ENCODE results near the gene SLF1.

SLF1 gene

DNA sequence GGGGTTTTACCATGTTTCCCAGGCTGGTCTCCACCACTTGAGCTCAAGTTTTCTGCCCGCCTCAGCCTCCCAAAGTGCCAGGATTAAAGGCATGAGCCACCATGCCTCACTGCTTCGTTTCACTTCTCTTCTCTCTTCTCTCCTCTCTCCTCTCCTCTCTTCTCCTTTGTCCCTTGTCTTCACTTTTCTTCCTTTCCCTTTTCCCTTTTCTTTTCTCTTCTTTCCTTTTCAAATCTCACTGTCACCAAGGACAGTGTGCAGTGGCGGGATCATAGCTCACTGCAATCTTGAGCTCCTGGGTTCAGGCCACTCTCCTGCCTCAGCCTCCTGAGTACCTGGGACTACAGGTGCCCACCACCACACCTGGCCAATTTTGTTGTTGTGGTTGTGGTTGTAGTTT is 49.5 kb downstream of the SLF1 start:
- no peak for DNase-seq

DNA sequence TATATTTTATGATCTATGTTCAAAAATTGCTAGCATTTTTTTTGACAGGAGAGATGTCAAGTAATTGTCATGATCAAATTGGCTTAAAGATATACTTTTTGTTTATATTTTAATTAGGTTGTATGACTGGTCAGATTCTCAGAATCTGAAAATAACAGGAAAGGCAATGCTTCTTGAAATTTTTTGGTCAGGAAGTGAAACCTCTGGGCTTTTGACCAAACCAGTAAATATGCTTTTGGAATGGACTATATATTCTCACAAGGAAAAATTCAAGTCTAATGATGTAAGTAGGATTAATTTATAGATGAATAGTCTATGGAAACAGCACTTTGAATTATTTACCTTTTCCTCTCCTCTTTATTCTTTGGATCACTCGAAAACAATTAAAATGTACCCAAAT is 52.3 kb downstream of the SLF1 start:
- DNase-seq = no peak

DNA sequence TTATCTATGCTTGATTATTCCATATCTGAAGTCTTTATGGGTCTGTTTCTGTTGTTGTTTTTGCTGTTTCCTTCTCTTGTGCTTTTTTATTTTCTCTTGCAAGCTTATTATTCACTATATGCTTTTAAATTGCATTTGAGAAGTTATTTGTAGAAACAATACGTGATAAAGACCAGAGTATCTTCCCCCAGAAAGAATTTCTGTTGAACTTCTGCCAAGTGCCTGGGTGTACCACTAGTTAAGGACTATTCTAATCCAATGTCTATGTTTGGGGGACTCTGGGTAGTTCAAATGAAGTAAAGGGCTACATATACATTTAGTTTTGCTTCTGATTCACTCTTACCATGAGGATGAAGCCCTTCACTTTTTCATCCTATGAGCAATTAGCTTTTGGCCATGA is 54.3 kb downstream of the SLF1 start:
- DNase-seq = no peak

DNA sequence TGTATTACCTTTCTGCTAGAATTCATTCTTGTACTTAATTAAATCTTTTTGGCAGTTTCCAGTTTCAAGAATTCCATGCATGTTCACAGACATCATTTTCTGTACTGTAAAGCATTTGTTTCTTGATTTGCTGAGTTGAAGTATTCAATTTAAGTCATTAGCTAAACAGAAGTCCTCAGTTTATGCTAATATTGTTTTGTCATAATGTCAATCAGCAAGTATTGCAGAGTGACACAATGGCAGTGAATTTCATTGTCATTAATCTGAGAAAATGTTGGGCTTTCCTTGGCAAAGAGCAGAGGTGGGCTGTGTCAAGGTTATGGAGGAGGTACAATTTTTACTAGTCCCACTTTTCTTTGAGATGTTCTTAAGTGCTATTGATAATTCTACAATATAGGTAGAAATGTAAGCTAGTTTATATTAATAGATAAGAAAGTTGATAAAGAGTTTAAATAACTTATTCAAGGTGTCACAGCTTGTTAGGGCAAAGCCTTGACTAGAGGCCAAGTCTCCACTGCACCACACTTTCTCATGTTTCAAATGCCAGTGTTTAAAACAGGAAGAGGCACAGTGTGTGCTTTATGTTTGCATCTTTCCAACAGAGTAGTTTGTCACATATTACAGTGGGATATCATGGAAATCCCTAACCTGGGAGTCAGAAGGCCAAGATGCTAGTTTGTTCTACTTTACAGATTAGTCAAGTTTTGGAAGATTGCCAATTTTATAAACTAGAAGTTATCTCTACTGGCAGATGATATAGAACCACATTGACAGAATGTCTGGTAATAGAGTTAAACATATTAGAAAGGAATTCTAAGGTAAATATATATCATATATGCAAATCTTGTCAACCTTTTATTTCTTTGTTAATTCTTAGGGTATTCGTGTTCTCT is 56.3 kb downstream of the SLF1 start:
- DNase-seq = no peak

DNA sequence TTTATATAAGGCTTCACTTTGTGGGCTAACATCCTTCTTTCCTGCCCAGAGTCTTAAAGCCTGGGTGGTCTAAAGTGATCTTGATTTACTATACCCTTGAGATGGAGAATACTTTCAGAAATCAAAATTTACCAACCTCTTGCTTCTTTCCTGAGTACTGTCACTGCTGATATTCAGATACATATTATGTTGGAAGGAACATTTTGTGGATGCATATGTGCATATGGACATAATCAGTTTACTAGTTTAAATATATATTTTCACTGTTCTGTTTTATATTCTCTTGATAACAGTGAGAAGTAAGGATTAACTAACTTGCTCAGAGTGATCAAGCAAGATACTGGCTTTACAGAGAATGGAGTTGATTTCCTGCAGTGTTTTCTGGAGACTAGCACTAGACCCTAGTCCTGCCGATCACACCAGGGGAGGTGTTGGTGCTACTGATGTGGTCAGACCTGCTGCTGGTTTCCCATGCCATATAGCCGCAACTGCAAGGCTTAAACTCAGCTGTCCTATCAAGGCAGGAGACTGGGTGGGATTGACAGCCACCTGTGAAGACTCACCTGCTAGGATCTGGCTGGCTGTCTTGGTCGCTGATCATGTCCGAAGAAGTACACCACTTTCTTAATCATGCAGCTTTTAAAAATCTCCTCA is 57.6 kb downstream of the SLF1 start:
- no peak for DNase-seq

DNA sequence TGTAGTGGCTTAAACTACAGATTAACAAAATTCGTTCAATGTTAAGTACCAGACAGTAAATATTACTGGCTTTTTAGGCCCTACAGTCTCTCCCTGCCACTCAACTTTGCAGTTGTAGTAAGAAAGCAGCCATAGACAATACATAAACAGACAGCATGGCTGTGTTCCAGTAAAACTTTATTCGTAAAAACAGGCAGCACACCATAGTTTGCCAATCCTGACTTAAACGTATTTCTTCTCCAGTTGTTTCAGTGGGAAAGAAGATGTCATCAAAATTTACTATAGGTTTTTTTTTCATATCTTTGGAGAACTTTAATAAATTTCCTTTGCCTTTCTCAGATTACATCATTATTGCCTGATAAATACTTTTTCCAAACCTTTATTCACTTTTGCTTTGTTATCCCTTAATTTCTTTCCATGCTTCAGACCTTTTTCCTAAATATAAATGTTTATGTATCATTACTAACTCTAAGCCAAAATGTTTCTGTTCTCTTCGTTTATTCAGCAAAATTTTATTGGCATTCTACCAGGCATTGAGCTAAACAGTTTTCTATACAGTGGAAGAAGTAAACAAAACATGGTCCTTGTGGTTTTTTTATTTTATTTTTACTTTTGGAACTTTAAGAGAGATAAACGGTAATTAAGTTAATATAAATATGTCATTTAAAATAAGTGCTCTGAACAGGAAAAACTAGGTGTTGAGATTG is 64.5 kb downstream of the SLF1 start:
- no peak for DNase-seq

DNA sequence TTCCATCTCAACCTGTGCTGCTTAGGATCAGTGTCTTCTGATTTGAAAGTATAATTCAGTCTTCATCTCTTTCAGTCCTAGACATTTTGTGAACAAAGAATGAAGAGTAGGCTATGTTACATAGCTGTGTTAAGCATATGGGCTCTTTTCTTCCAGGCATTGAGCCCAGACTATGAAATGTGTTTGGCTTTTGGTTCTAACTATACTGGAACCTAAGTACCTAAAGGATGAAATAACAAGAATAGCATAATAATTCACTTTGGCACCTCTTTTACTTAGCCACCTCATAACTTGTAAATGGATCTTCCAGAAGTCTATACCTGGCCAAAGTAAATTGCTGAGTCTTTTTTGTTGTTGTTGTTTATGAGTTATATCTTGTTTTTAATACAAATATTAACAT is 71.4 kb downstream of the SLF1 start:
- no peak for DNase-seq

DNA sequence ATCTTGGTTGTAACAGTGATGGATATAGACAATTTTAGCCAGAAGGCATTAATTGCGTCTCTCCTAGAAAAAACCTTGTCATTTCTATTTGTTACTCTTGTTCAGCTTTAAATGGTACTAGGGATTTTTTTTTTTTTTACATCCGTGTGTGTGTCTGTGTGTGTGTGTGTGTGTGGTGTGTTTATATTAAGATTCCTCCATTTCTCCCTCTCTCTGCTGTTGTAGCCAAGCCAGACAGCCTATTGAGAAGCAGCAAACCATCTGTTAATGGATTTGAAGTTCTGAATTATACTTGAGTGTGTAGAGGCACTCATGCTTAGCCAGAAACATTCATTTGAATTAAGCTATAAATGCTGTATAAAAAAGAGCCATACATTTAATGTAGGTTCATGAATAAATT is 72.3 kb downstream of the SLF1 start:
- peak; percentile 42 to 44 for DNase-seq

DNA sequence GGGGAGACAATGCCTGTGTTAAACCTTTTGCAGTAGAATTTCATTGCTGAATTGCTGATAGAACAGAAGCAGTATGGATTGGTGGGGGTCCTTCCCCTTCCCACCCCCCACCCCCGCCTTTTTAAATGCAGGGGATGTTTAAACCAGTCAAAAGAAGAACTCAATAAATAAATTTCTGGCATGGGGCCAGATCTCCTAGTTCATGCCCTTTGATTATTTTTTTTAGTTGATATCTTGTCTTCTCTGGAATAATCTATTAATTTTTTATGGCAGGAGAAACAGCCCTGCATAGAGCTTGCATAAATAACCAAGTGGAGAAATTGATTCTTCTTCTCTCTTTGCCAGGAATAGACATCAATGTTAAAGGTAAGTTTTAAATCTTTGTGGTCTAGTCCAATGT is 72.8 kb downstream of the SLF1 start:
- DNase-seq = no peak

DNA sequence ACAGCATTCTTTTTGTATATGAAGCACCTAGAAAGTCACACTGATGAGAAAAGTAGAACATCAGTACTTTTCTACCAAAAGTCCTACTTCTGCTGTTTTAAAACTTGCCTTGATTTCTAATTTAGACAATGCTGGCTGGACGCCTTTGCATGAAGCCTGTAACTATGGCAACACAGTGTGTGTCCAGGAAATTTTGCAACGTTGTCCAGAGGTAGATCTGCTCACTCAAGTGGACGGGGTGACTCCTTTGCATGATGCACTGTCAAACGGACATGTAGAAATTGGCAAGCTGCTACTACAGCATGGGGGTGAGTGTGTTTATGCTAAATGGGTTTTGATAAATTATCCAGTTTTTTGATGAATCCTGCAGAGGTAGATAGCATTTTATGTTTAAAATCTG is 73.5 kb downstream of the SLF1 start:
- peak; percentile 81 to 88 for DNase-seq

DNA sequence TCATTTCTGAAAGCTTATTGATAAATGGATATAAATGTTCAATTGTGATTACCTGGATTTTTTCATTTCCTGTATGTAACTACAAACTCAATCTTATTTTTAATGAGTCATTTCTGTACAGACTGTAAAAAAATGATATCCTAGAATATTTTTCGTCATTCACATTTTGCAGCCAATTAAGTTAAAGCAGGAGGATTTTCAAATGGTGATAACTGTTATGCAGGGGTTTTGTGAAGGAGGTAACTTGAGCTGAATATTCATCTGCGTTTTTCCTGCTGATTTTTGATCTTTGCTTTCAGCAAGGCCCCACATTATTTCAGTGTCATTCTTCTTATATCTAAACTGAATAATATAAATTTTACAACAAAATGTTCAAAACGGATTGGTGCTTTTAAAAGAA is 74.1 kb downstream of the SLF1 start:
- DNase-seq = no peak

DNA sequence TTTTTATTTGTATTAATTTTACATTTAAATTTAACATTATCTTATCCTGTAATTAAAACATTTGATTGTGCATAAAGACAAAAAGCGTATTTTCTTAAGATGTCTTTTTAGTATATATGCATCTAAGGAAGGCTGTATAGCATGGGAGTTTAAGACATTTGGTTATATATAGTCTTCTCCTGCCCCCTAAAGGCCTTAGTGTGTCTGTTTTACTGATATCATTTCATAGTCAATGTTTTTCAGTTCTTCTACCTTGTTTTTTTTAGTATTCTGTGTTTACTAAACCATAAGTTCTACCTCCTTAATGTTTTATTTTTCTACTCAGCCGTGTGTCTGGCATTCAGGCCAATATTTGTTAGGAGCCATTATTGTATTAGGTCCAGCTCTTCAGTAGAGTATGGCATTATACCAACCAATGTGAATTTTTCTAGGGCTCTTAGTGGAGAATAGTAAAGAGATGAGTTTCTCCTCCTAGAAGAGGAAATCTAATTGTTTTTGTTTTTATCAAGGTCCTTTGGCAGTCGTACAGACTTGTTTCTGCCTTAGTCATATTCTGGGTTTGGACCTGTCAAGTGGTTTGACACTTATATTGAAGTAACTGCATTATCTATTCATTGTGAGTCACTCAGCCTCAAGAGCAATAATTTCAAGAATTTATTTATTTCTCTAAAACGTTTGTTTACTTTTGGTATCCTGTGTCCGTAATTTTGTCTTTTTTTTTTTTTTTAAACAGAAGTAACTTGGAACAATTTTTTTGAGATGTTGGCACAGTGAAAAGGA is 74.8 kb downstream of the SLF1 start:
- peak in 1 of 2 experiments; percentile 41 for DNase-seq

DNA sequence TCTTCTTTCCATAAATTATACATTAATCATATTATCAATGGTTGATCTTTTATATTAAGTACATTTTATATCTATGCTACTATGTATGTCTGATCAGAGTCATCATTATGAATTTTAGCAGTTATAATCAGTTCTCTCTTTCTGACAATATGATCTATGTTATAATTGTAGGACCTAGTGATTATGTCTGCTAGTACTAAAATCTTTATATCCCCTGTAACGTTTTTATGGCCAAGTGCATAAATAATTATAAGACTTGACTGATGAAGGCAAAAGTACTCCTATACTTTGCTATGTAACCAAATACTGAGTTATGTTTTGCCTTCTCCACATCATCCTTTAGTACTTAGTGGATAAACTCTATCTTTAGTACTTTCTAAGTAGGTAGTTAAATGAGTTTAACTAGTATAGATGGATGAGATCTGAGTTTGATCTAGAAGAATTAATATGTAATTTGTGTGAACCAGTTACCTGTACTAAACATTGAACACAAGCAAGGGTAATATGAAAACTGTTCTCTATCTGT is 75.4 kb downstream of the SLF1 start:
- no peak for DNase-seq

DNA sequence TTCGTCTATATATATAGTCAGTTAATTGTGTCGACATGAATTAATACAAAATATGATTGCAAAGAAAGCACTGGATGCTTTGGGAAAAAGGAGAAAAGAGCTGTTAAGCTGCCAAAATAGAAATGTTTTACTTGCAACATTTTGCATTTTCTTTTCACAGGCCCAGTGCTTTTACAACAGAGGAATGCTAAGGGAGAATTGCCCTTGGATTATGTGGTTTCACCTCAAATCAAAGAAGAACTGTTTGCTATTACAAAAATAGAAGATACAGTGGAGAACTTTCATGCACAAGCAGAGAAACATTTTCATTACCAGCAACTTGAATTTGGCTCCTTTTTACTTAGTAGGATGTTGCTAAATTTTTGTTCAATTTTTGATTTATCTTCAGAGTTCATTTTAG is 76.2 kb downstream of the SLF1 start:
- no peak for DNase-seq

DNA sequence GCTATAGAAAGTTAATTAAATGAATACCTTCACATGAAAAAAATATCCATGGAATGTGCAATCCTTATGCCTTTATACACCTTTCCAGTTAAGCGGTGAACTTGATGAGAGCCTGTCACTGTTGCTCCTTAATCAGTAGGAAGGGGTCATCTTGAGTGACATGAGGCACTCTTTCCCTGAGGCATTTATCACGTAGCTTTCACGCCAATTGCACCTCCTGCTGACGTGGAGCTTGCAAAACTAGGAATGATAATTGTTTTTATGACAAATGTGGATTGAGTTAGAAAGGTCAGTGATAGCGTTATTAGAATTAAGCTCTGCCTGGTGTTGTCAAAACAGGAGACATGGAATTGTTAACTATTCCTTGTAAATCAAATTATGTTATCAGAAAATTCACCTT is 79.7 kb downstream of the SLF1 start:
- no peak for DNase-seq

DNA sequence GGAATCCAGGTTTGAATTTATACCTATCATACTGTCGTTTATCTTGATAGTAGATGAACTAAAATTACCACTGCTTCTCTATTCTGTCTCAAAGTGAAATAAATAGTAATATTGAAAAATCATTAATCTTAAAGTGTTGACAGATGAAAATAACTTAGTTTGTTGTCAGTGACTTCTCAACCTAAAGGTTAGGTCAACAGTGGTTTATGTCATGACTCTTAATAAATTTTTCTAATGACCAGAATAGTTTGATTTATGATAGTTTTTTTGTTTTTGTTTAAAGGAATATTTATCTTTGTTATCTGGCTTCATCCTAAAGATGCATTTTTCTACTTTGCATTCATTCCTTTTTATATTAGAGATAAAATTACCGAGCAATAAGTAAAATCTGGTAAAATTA is 81.1 kb downstream of the SLF1 start:
- DNase-seq = no peak

DNA sequence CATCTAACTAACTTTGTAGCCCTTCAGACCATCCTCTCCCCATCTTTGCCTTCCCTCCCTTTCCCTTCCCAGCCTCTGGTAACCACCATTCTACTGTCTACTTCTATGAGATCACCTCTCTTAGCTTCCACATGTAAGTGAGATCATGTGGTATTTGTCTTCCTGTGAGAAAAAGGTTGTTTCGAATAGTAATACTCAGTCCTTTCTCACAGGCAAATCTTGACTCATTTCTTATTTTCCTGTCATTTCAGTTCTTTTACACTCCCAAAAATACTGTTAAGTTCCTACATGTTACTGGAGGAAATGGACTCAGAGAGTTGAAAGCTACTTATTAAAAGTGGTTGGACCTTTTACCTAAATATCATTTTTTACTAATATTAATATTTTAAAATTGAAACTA is 82.1 kb downstream of the SLF1 start:
- DNase-seq = no peak

DNA sequence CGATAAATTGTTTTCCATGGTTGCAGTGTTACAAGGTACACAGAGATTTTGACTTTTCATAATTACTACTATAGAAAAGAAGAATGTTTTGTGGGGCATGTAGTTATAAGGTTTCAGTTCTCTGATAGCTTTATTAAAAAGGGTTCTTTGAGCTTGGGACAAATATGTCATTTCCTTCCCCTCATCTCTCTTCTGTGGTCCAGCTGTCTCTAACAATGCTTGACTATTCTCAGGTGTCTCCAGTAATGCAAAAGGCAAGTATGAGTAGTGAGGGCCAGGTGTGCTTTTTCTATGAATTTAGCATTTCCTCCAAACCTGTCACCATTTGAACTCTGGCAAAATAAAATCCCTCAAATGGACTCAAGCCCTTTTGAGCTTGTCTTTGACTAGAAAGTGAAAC is 84.3 kb downstream of the SLF1 start:
- DNase-seq = no peak

DNA sequence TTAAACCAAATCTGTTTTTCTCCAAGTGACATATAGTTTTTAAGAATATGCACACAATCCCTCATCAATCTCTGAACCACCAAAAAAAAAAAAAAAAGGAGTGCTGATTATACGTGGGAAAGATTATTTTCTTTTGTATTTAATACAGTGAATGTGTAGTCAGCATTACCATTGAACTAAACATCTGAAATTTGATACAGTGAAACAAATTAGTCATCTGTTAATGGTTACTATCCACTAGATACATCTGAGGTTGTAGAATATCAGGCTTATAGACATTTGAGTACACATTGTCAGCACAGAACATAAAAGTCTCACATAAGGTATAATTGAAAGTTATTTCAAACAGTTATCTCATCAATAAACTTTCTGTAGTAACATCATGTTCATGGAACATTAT is 87.0 kb downstream of the SLF1 start:
- DNase-seq = no peak

DNA sequence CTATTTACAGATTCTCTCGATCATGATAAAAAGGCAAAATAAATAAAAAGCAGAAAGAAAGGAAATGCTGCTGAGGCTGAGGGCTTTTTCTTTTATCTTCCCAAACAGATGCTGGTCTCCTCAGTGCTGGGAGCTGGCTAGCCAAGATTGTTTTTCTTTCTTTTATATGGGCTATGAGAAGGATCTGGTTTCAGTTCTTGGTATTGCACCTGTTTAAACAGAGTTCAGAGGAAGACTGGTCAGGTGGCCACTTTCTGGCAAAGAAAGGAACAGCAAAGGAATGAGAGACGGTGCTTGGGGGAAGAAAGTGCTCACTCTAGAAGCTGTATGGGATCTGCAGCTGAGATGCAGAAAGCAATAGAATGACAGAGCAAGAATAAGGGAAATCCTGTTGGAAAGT is 88.9 kb downstream of the SLF1 start:
- no peak for DNase-seq

DNA sequence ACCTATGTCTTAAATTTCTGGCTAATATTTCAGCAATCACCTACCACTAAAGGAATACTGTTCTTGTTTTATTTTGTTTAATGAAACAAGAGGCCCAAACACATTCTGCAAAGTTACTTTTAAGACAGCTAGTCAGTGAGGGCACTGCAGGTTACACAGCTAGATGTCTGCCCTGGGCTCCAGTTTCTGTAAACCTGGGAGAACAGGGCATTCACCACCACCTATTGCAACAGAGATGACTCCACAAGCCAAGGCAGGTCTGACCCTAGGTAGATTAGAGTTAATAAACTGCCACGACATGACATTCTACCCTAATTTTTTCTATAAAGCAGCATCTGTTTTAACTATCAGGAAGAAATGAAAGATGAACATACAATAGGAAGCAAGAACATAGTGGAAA is 90.8 kb downstream of the SLF1 start:
- DNase-seq = no peak

DNA sequence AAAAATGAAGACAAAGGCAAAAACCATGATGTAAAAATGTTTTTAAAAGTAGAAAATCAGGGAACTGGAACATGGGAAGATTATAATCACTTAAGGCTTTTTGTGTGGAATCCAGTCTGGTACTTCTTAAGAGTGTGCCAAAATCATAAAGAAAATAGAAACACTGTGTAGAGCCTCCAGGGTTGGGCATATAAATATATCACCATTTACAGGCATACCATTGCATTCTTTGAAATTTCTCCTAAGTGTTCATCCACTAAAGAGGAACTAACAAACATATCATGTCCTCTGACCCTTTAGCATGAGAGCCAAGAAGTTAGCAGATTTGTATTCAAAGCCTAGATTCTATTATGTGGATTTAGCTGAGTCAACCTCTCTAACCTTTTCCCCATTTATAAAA is 93.3 kb downstream of the SLF1 start:
- no peak for DNase-seq

DNA sequence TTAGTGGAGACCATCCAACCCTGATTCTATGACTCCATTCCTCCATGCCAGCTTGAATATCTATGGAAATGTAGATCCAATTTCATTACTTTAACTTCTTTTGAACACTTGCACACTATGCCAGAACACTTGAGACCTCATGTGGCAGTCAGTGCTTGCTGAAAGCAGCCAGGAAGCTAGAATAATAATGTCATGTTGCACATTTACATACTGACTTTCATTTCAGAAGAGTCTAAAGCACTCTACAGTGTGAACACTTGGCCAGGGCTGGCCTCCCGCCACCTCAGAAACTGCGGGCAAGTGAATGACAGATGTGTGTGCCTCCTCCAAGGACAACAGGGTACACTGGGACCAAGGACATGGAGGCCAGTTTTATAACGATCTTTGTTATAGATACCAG is 97.3 kb downstream of the SLF1 start:
- DNase-seq = no peak
